Activated B cell treated with CpG ODN at 0.5 μM for 24 hours (primary cell): ENCODE measurements around the gene C11orf65. TPM values are rescaled to one million over a fixed set of nuclear protein-coding genes. Genes with fewer than 3 reads are reported as not detected.
A peak's percentile ranks its signal among the peaks of the same experiment; 100 is the strongest.

Experiments used
- ATAC-seq: fragments of 200-7000 bp; cut with Tn5 transposase; one replicate; pipeline ENCODE4 v1.10.0; 2021; ENCODE audit warnings: low read depth, mild to moderate bottlenecking, moderate library complexity
- CTCF ChIA-PET: fragments of 350-600 bp; sonication (Branson Sonifier 250); formaldehyde crosslinking; loops from one replicate; lab custom pipeline; 2021; ENCODE audit warnings: antibody characterized with exemption; lab: Charles Lee
- POLR2A ChIA-PET: fragments of 350-600 bp; sonication (Branson Sonifier 250); formaldehyde crosslinking; loops from one replicate; lab custom pipeline; 2021; ENCODE audit warnings: antibody characterized with exemption; lab: Charles Lee
- DNase-seq: peaks from one replicate; pipeline ENCODE4 v3.0.0; 2022
- H3K27ac Mint-ChIP-seq: one replicate; pipeline ENCODE4 v1.8.0; 2020; ENCODE audit warnings: mixed read lengths
- H3K27me3 Mint-ChIP-seq: one replicate; pipeline ENCODE4 v1.8.0; 2021; ENCODE audit warnings: mixed read lengths
- H3K36me3 Mint-ChIP-seq: one replicate; pipeline ENCODE4 v1.8.0; 2021; ENCODE audit warnings: low read depth, mixed read lengths
- H3K4me1 Mint-ChIP-seq: one replicate; pipeline ENCODE4 v1.8.0; 2021; ENCODE audit warnings: mixed read lengths
- H3K4me3 Mint-ChIP-seq: one replicate; pipeline ENCODE4 v1.8.0; 2020; ENCODE audit warnings: mild to moderate bottlenecking, mixed read lengths
- H3K9me3 Mint-ChIP-seq: one replicate; pipeline ENCODE4 v1.8.0; 2020; ENCODE audit warnings: mixed read lengths
- intact Hi-C: fragments of 100-400 bp; cut with micrococcal nuclease; formaldehyde crosslinking; loops from one replicate; pipeline ENCODE4 v1.15.1; 2024
- total RNA-seq: library from RNA; stranded (reverse); gene quantifications from 2 replicates; pipeline ENCODE4 v1.2.3, GENCODE V29; 2022
- TF ChIP-seq, protein P1 (sequence below): fragments of 200-600 bp; IDR thresholded peaks from one replicate; pipeline ENCODE4 v1.8.0; 2022; ENCODE audit warnings: antibody characterized with exemption, mild to moderate bottlenecking

The C11orf65 gene
- total RNA-seq, 1 donor from 2014 or later = 1.7 TPM

DNA sequence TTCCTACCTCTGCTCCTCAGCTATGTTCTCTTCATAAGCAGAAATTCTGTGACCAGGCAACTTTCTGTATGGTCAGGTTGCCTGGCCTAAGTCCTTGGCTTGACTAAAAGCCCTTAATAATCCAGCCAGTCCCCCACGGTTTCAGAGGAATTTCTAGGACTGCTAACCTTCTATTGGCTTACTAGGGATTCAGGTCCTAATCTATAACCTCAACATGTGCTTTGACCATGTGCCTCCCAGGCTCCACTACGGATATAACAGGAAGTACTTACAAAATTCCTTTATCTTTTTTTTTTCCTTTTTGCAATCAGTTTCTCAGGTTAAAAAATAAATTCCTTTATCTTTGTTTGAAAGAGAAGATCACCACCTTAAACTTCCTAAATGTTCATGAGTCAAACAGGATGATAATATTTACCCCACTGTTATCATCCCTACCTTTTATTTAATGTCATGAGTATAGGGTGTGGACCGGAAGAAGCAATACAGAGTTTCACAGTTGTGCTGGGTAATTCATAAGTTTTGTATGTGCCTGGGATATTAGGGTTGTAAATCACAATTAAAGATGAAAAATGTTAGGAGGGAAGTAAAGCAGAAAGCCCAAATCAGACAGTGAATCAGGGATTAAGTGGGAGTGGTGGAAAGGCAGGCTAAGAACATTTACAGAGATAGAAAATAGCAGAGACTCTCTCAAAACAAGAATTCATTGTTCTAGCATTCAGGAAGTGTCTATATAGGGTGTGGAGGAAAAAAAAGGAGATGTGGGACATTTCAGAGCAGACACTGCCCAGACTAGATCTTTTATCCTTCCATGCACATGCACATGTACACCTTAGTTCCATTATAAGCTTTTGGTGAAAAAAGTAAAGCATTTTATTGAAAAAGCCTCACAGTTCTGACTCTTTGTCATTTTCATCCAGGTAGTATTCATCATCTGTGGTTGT is 41.6 kb upstream of the C11orf65 start:
- TF ChIP-seq, protein P1, sequence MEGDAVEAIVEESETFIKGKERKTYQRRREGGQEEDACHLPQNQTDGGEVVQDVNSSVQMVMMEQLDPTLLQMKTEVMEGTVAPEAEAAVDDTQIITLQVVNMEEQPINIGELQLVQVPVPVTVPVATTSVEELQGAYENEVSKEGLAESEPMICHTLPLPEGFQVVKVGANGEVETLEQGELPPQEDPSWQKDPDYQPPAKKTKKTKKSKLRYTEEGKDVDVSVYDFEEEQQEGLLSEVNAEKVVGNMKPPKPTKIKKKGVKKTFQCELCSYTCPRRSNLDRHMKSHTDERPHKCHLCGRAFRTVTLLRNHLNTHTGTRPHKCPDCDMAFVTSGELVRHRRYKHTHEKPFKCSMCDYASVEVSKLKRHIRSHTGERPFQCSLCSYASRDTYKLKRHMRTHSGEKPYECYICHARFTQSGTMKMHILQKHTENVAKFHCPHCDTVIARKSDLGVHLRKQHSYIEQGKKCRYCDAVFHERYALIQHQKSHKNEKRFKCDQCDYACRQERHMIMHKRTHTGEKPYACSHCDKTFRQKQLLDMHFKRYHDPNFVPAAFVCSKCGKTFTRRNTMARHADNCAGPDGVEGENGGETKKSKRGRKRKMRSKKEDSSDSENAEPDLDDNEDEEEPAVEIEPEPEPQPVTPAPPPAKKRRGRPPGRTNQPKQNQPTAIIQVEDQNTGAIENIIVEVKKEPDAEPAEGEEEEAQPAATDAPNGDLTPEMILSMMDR = no peak
- H3K4me3 Mint-ChIP-seq = no peak overlapping the region
- ATAC-seq (no peak), DNase-seq (no peak)
- H3K27me3 Mint-ChIP-seq = peaks cover 9% of the 10 kb centered on the region
- H3K9me3 Mint-ChIP-seq = no peaks in the 10 kb centered on the region
- H3K4me1 Mint-ChIP-seq = no peaks in the 10 kb centered on the region
- ChIA-PET POLR2A (no interaction called here), CTCF (no interaction called here)
- no peak overlapping the region for H3K27ac Mint-ChIP-seq
- intact Hi-C loops = no loop called here
- no peaks in the 10 kb centered on the region for H3K36me3 Mint-ChIP-seq

DNA sequence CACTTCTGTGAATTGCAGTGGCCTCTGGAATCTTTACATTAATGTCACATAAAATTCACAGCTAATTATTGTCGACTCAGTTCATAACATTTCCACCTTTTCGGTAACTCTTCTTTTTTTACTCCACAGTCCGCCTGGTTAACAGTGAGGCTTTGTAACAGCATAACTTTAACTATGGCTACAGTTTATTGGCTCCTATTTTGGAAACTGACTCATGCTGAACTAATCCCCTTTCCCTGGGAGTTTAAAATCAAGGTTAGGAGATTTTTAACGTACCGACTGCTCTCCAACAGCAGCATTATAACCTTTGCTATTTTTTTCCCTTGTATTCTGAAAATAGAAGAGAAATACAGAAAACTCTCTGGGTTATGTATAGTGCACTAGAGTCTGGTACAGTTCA is 34.1 kb upstream of the C11orf65 start:
- H3K4me1 Mint-ChIP-seq = peaks cover 13% of the 10 kb centered on the region
- DNase-seq (no peak), ATAC-seq (no peak)
- peaks cover 4% of the 10 kb centered on the region for H3K36me3 Mint-ChIP-seq
- no peak overlapping the region for H3K27ac Mint-ChIP-seq
- H3K27me3 Mint-ChIP-seq = no peaks in the 10 kb centered on the region
- no peak overlapping the region for H3K4me3 Mint-ChIP-seq
- TF ChIP-seq, protein P1 = no peak
- POLR2A ChIA-PET = no interaction called here
- CTCF ChIA-PET = no interaction called here
- intact Hi-C loops = no loop called here
- no peaks in the 10 kb centered on the region for H3K9me3 Mint-ChIP-seq

DNA sequence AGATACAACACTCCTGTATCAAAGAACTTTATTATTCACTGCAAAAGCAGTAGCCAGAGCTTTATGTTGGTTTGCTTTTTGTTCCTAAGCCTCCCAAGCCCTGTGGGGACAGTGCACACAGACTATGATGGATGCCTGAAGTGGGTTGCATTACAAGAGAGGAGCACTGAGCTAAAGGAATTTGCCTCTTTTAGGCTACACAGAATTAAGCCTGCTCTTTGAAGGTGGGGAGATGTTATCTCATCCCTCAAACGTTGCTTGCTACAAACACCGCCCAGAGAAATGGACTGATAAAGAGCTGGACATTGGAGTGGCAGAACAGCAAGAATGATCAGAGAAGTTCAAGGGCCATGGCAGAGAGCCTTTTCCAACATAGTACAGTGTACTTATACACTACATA is 33.4 kb upstream of the C11orf65 start:
- Mint-ChIP-seq H3K4me3 (no peak overlapping the region), H3K36me3 (peaks cover 4% of the 10 kb centered on the region), H3K27me3 (no peaks in the 10 kb centered on the region), H3K4me1 (peaks cover 15% of the 10 kb centered on the region), H3K27ac (no peak overlapping the region), H3K9me3 (no peaks in the 10 kb centered on the region)
- ChIA-PET POLR2A (no interaction called here), CTCF (no interaction called here)
- TF ChIP-seq, protein P1 = no peak
- ATAC-seq = no peak
- intact Hi-C loops = no loop called here
- DNase-seq = no peak

DNA sequence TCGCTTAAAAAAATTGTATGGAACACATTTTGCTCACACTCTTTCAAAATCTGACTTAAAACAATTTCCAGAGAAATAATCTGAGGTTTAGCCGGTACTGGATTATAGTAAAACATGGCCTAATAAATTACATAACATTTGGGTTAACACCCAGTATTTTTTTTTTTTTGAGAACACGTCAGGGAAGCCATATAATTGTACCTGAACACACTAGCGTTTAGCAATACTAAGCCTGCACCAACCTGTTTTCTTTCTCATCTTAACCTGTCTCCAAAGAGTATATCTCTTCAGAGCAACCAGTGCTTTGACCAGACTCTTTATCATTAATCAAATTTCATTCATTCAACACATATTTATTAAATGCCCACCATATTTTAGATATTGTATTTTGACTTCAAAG is 32.8 kb upstream of the C11orf65 start:
- DNase-seq = no peak
- no peak for ATAC-seq
- CTCF ChIA-PET = interaction anchor here (0.6 kb wide), 1 partner anchor 371 kb away, joined by 5 read pairs; no protein-coding TSS in a partner anchor
- Mint-ChIP-seq H3K27ac (no peak overlapping the region), H3K9me3 (no peaks in the 10 kb centered on the region), H3K4me3 (no peak overlapping the region), H3K27me3 (no peaks in the 10 kb centered on the region), H3K36me3 (peaks cover 4% of the 10 kb centered on the region), H3K4me1 (peaks cover 15% of the 10 kb centered on the region)
- intact Hi-C loops = no loop called here
- TF ChIP-seq, protein P1 = no peak
- POLR2A ChIA-PET = no interaction called here

DNA sequence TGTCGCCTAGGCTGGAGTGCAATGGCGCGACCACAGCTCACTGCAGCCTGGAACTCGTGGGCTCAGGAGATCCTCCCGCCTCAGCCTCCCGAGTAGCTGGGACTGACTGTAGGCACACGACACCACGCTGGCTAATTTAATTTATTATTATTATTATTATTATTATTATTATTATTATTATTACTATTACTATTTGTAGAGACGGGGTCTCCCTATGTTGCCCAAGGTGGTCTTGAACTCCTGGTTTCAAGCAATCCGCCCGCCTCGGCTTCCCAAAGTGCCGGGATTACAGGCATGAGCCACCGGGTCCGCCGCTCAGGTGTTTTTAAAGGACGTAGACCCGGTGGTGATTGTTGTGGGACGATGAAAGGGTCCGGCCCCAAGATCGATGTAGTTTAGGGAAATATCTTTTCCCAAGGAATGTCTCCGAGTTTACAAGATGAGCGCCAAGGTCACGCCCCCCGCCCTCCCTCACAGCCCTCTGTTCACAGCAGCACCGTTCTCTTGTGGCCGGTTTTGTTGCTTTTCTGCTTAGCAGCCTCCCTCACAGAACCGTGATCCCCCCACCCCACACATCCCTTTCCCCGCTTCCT is 31.6 kb upstream of the C11orf65 start:
- Mint-ChIP-seq H3K4me3 (peak overlapping the region; percentile 84), H3K36me3 (peaks cover 4% of the 10 kb centered on the region), H3K9me3 (no peaks in the 10 kb centered on the region), H3K27ac (peak overlapping the region; percentile 59), H3K4me1 (peaks cover 15% of the 10 kb centered on the region), H3K27me3 (no peaks in the 10 kb centered on the region)
- no peak for ATAC-seq
- POLR2A ChIA-PET = interaction anchor here (1.0 kb wide), 1 partner anchor 32 kb away, joined by 6 read pairs; the partner anchor contains the start of gene C11orf65
- intact Hi-C loops = loop anchor here (2.0 to 10.0 kb wide), 4 partner anchors 274 to 1044 kb away; partner anchors contain the start of genes ACAT1, ATM, CUL5 and CWF19L2
- CTCF ChIA-PET = no interaction called here
- no peak for DNase-seq
- TF ChIP-seq, protein P1 = no peak
